H1 (cell line): ENCODE data around the gene PTPRC. TPM values are rescaled to one million over a fixed set of nuclear protein-coding genes. Genes with fewer than 3 reads are reported as not detected.

Experiments
- CTCF ChIA-PET: fragments of 300-600 bp; sonication (Branson Sonifier 250); formaldehyde crosslinking; loops from one replicate; lab custom pipeline; 2021; ENCODE audit not compliant: partially characterized antibody; lab: Charles Lee
- POLR2A ChIA-PET: fragments of 300-600 bp; sonication (Branson Sonifier 250); formaldehyde crosslinking; loops from one replicate; lab custom pipeline; 2021; ENCODE audit warnings: inconsistent platforms; ENCODE audit not compliant: partially characterized antibody; lab: Charles Lee
- DNase-seq, 2 experiments: peaks; one replicate each; pipeline versions ENCODE4 v3.0.0 to v3.0.0-alpha.2; 2010 to 2022; ENCODE audit warnings: low spot score in 2 of 2, low read depth in 1 of 2, mixed read lengths in 1 of 2
- FAIRE-seq: peaks from 2 replicates; lab custom pipeline; 2011; peaks lifted over from hg19 to GRCh38; lab: Jason Lieb, UNC
- H2AFZ ChIP-seq: 2 replicates; pipeline ENCODE4 v1.8.1; 2012; ENCODE audit warnings: low read length, inconsistent platforms
- H2AK5ac ChIP-seq: 2 replicates; pipeline ENCODE4 v1.6.1; 2013; ENCODE audit warnings: low read depth, low read length
- H2BK120ac ChIP-seq: replicated peaks from 2 replicates; pipeline ENCODE3; 2013; ENCODE audit warnings: low read depth, low read length, inconsistent platforms
- H2BK12ac ChIP-seq: 2 replicates; pipeline ENCODE4 v1.6.1; 2013; ENCODE audit warnings: low read depth, low read length
- H2BK15ac ChIP-seq: 2 replicates; pipeline ENCODE4 v1.6.1; 2013; ENCODE audit warnings: low read length
- H2BK20ac ChIP-seq: 2 replicates; pipeline ENCODE4 v1.6.1; 2013; ENCODE audit warnings: low read length
- H2BK5ac ChIP-seq: 2 replicates; pipeline ENCODE4 v1.6.1; 2013; ENCODE audit warnings: low read depth, low read length
- H3K14ac ChIP-seq: 2 replicates; pipeline ENCODE4 v1.6.1; 2013; ENCODE audit warnings: inconsistent platforms; ENCODE audit not compliant: insufficient read length
- H3K18ac ChIP-seq: 2 replicates; pipeline ENCODE4 v1.6.1; 2013; ENCODE audit warnings: low read length; ENCODE audit errors: extremely low read depth
- H3K23ac ChIP-seq: 2 replicates; pipeline ENCODE4 v1.6.1; 2013; ENCODE audit warnings: inconsistent platforms; ENCODE audit not compliant: insufficient read length
- H3K23me2 ChIP-seq: 2 replicates; pipeline ENCODE4 v1.6.1; 2013; ENCODE audit warnings: low read depth, low read length
- H3K27ac ChIP-seq: 2 replicates; pipeline ENCODE4 v1.6.1; 2011; ENCODE audit warnings: low read depth, low read length, inconsistent platforms
- H3K27me3 ChIP-seq, 4 experiments: replicated peaks in 1 of 4; 1 replicate in 1 of 4; 2 replicates in 3 of 4; pipeline versions ENCODE4 v1.6.1 to v1.8.1; 2011 to 2013; ENCODE audit warnings: low read length in 3 of 4, mild to moderate bottlenecking in 3 of 4, inconsistent platforms in 2 of 4, mixed read lengths in 2 of 4, moderate library complexity in 1 of 4; ENCODE audit not compliant: control insufficient read depth in 3 of 4, insufficient read depth in 3 of 4; ENCODE audit errors: extremely low read depth in 1 of 4
- H3K36me3 ChIP-seq, 4 experiments: 2 replicates each; pipeline versions ENCODE4 v1.6.1 to v1.8.1; 2011 to 2013; ENCODE audit warnings: mild to moderate bottlenecking in 4 of 4, low read length in 3 of 4, moderate library complexity in 2 of 4, control low read depth in 1 of 4, inconsistent platforms in 1 of 4; ENCODE audit not compliant: insufficient read depth in 4 of 4, control insufficient read depth in 2 of 4
- H3K4ac ChIP-seq: replicated peaks from 2 replicates; pipeline ENCODE3; 2013; ENCODE audit warnings: low read length, low read depth, mixed read lengths, inconsistent platforms; ENCODE audit not compliant: insufficient read length
- H3K4me1 ChIP-seq, 4 experiments: replicated peaks in 1 of 4; 1 replicate in 1 of 4; 2 replicates in 3 of 4; pipeline versions ENCODE4 v1.6.1 to v1.8.1; 2011 to 2013; ENCODE audit warnings: low read length in 3 of 4, inconsistent platforms in 2 of 4, mixed read lengths in 1 of 4; ENCODE audit not compliant: insufficient read depth in 4 of 4, control insufficient read depth in 3 of 4
- H3K4me2 ChIP-seq, 2 experiments: 2 replicates each; pipeline versions ENCODE4 v1.6.1 to v1.8.1; 2011 to 2013; ENCODE audit warnings: low read depth in 2 of 2, low read length in 2 of 2, control low read depth in 1 of 2, inconsistent platforms in 1 of 2, mild to moderate bottlenecking in 1 of 2; ENCODE audit not compliant: insufficient read depth in 1 of 2
- H3K4me3 ChIP-seq, 4 experiments: fragments of 200-600, 300-600 bp in 1 of 4; sonication (generic), shearing (Covaris generic), sonication (Bioruptor Twin) in 1 of 4; 2 replicates each; pipeline versions ENCODE4 v1.5.1 to v1.8.1; 2011 to 2016; ENCODE audit warnings: low read length in 4 of 4, low read depth in 3 of 4, control low read depth in 2 of 4, inconsistent platforms in 2 of 4, mild to moderate bottlenecking in 2 of 4, mixed read lengths in 1 of 4, moderate library complexity in 1 of 4; ENCODE audit not compliant: insufficient read depth in 2 of 4; ENCODE audit errors: extremely low read depth in 1 of 4
- H3K56ac ChIP-seq: replicated peaks from 2 replicates; pipeline ENCODE3; 2013; ENCODE audit warnings: low read depth, mild to moderate bottlenecking, mixed read lengths, low read length, inconsistent platforms; ENCODE audit not compliant: insufficient read length
- H3K79me1 ChIP-seq: 2 replicates; pipeline ENCODE4 v1.6.1; 2013; ENCODE audit warnings: low read depth, low read length, control low read depth
- H3K79me2 ChIP-seq, 2 experiments: 2 replicates each; pipeline versions ENCODE4 v1.6.1 to v1.8.1; 2012 to 2013; ENCODE audit warnings: low read length in 2 of 2, mild to moderate bottlenecking in 2 of 2, inconsistent platforms in 1 of 2; ENCODE audit not compliant: insufficient read depth in 2 of 2, control insufficient read depth in 1 of 2
- H3K9ac ChIP-seq, 4 experiments: replicated peaks in 1 of 4; 1 replicate in 1 of 4; 2 replicates in 3 of 4; pipeline versions ENCODE4 v1.6.1 to v1.8.1; 2011 to 2013; ENCODE audit warnings: low read depth in 3 of 4, low read length in 3 of 4, control low read depth in 2 of 4, mild to moderate bottlenecking in 2 of 4, moderate library complexity in 2 of 4, inconsistent platforms in 1 of 4; ENCODE audit errors: extremely low read depth in 1 of 4
- H3K9me3 ChIP-seq, 2 experiments: 2 replicates each; pipeline versions ENCODE4 v1.6.1 to v1.8.1; 2012 to 2013; ENCODE audit warnings: mild to moderate bottlenecking in 2 of 2, moderate library complexity in 2 of 2, control low read depth in 1 of 2, inconsistent platforms in 1 of 2, low read depth in 1 of 2, low read length in 1 of 2, mixed read lengths in 1 of 2; ENCODE audit not compliant: insufficient read depth in 2 of 2
- H4K20me1 ChIP-seq, 2 experiments: replicated peaks in 1 of 2; 2 replicates each; pipeline versions ENCODE3 to v1.8.1; 2011 to 2013; ENCODE audit warnings: inconsistent platforms in 2 of 2, low read length in 2 of 2, mild to moderate bottlenecking in 1 of 2; ENCODE audit not compliant: insufficient read depth in 2 of 2, control insufficient read depth in 1 of 2
- H4K5ac ChIP-seq: 2 replicates; pipeline ENCODE4 v1.6.1; 2013; ENCODE audit warnings: low read length, low read depth, mixed read lengths, inconsistent platforms; ENCODE audit not compliant: insufficient read length
- H4K8ac ChIP-seq: 2 replicates; pipeline ENCODE4 v1.8.0; 2013; ENCODE audit warnings: mild to moderate bottlenecking, moderate library complexity, low read length, inconsistent platforms; ENCODE audit not compliant: insufficient read depth; ENCODE audit errors: extremely low read depth
- H4K91ac ChIP-seq: replicated peaks from 2 replicates; pipeline ENCODE3; 2013; ENCODE audit warnings: low read length, mixed read lengths, inconsistent platforms; ENCODE audit not compliant: insufficient read length
- ASH2L ChIP-seq: fragments of 200-600, 300-600 bp; sonication (generic); IDR thresholded peaks from one replicate; pipeline ENCODE4 v1.7.1; 2017; ENCODE audit warnings: low read length
- BACH1 ChIP-seq: IDR thresholded peaks from 2 replicates; pipeline ENCODE4 v1.6.1; 2012; ENCODE audit warnings: low read length, improper control_type of control experiment
- BCL11A ChIP-seq, 2 experiments: IDR thresholded peaks; one replicate each; pipeline ENCODE4 v1.6.1; 2011; ENCODE audit warnings: low read depth in 2 of 2, low read length in 2 of 2, mild to moderate bottlenecking in 2 of 2
- POU5F1 ChIP-seq: IDR thresholded peaks from 2 replicates; pipeline ENCODE4 v1.6.1; 2011; ENCODE audit warnings: low read depth, mild to moderate bottlenecking, low read length, moderate library complexity
- SP1 ChIP-seq: IDR thresholded peaks from 2 replicates; pipeline ENCODE4 v1.6.1; 2011; ENCODE audit warnings: low read depth, low read length
- SP4 ChIP-seq: IDR thresholded peaks from 2 replicates; pipeline ENCODE4 v1.6.1; 2012; ENCODE audit warnings: low read length, inconsistent platforms
- WGBS, 2 experiments: shearing (Covaris generic) in 1 of 2; methylation state at CpG; one replicate each; pipeline versions ENCODE4 v1.1.6 to v1.1.7; 2013 to 2015; ENCODE audit warnings: low lambda C conversion rate in 2 of 2, mixed read lengths in 2 of 2, inconsistent platforms in 1 of 2, low coverage in 1 of 2, missing lambda C conversion rate in 1 of 2; ENCODE audit not compliant: insufficient replicate concordance in 2 of 2, insufficient coverage in 1 of 2, insufficient read length in 1 of 2; ENCODE audit errors: extremely low coverage in 1 of 2, missing lambda C conversion rate in 1 of 2; 5-methylcytosine and 5-hydroxymethylcytosine counted together
- polyA plus RNA-seq, 7 experiments: library from polyadenylated mRNA; depleted of rRNA in 3 of 7; stranded (reverse) in 5 of 7; unstranded in 2 of 7; fragments of >200 nt in 5 of 7; fragments of 200-250 nt in 2 of 7; gene quantifications; 1 replicate in 5 of 7; 2 replicates in 1 of 7; 4 replicates in 1 of 7; pipeline versions ENCODE4 v1.2.1 to v1.2.3, GENCODE V29; 2011 to 2013; ENCODE audit warnings: missing spikeins in 2 of 7, mixed read lengths in 2 of 7
- total RNA-seq: library from RNA; stranded (reverse); fragmentation: NEBNext Ultra II Directional; extraction: Animal tissue kit (Norgen Biotek cat#: 25700); gene quantifications from 2 replicates; pipeline ENCODE4 v1.2.1, GENCODE V29; 2021

PTPRC gene
- total and polyA plus RNA-seq, 2 of the 8 experiments (the other 6 are each of a cell fraction or from before 2014, with no cell fraction given): 0.05 TPM; not detected in 1

DNA sequence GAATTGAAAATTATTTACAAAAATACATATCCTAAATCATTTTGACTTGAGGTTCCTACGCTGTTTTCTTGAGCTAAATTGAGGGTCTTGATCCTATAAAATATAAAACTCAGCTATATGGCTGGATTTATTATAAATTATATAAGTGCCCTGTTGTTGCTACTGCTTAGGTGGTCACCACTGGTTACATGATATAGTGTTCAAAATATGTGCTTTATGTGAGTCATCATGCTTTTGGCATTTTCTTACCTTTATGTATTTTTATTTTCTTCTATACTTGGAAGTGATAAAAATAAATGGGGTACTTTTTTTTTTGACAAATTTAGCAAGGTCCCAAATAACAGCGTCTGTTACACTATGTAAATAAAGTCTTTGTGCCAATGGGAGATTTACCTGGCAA lies 31.1 kb upstream of the PTPRC start:
- H3K27me3 ChIP-seq: no peaks in the 10 kb centered on the region
- 86% methylated on average over 2 of the region's 2 CpGs; no CpG with 5 or more reads in 1 of the 2 experiments for WGBS, 2 experiments
- no peak overlapping the region for H2BK20ac ChIP-seq
- TF ChIP-seq SP1 (no peak), SP4 (no peak), BCL11A (IDR thresholded peaks at IDR 0.05; ENCODE audit: low read depth in 2 of 2, low read length in 2 of 2) (no peak), POU5F1 (no peak), BACH1 (no peak), ASH2L (no peak)

More for the DNA sequence above, 31.1 kb upstream of the PTPRC start:
- H3K79me1 ChIP-seq: no peaks in the 10 kb centered on the region
- H2BK120ac ChIP-seq: no peak overlapping the region
- no peak overlapping the region for H3K4me3 ChIP-seq
- no peak for FAIRE-seq
- H3K18ac ChIP-seq: no peak overlapping the region
- no peak overlapping the region for H3K14ac ChIP-seq
- no peak for DNase-seq
- no peak overlapping the region for H3K23ac ChIP-seq
- H4K20me1 ChIP-seq: no peaks in the 10 kb centered on the region
- H3K4me1 ChIP-seq: peaks cover 0 to 5% (median 3%) of the 10 kb centered on the region in 4 experiments; a peak in 2 of 7 replicates
- H2AK5ac ChIP-seq: no peak overlapping the region
- H3K27ac ChIP-seq: no peak overlapping the region
- no peak overlapping the region for H4K91ac ChIP-seq
- H3K56ac ChIP-seq: no peak overlapping the region
- H3K9me3 ChIP-seq: no peaks in the 10 kb centered on the region
- H4K8ac ChIP-seq: no peak overlapping the region
- H2BK15ac ChIP-seq: no peak overlapping the region
- CTCF ChIA-PET: interaction anchor here (0.8 to 1.1 kb wide), 2 partner anchors 92 to 1264 kb away, joined by 3 to 4 read pairs; no protein-coding TSS in a partner anchor
- H3K4me2 ChIP-seq: no peak overlapping the region
- no peak overlapping the region for H4K5ac ChIP-seq
- H3K79me2 ChIP-seq: no peaks in the 10 kb centered on the region
- no peak overlapping the region for H2AFZ ChIP-seq
- H2BK12ac ChIP-seq: no peak overlapping the region
- no peak overlapping the region for H3K9ac ChIP-seq
- no peaks in the 10 kb centered on the region for H3K23me2 ChIP-seq
- POLR2A ChIA-PET: no interaction called here
- no peaks in the 10 kb centered on the region for H3K36me3 ChIP-seq
- no peak overlapping the region for H3K4ac ChIP-seq
- no peak overlapping the region for H2BK5ac ChIP-seq
